Sigmoid colon (tissue), 7 donors: ENCODE results near the gene S100A5. TPM values are rescaled to one million over a fixed set of nuclear protein-coding genes. Genes with fewer than 3 reads are reported as not detected.

Experiments
- DNase-seq: peaks from one replicate; pipeline ENCODE4 v3.0.0-alpha.2; 2019
- H3K27ac ChIP-seq, 4 donors: fragments of 200-600 bp; sonication (generic); one replicate each; pipeline ENCODE4 v1.5.1; 2016 to 2019; ENCODE audit warnings: mild to moderate bottlenecking in 1 of 4
- H3K27me3 ChIP-seq, 3 donors: fragments of 200-600 bp; sonication (generic); one replicate each; pipeline ENCODE4 v1.5.1; 2019; ENCODE audit warnings: mild to moderate bottlenecking in 1 of 3
- H3K36me3 ChIP-seq, 4 donors: fragments of 200-600 bp; sonication (generic); one replicate each; pipeline ENCODE4 v1.5.1; 2016 to 2019
- H3K4me1 ChIP-seq, 4 donors: fragments of 200-600 bp; sonication (generic); one replicate each; pipeline ENCODE4 v1.5.1; 2017 to 2019
- H3K4me3 ChIP-seq, 4 donors: fragments of 200-600 bp; sonication (generic); one replicate each; pipeline ENCODE4 v1.5.1; 2017 to 2019; ENCODE audit warnings: mild to moderate bottlenecking in 2 of 4, moderate library complexity in 1 of 4
- H3K9me3 ChIP-seq, 4 donors: fragments of 200-600 bp in 3 of 4; sonication (generic) in 3 of 4; one replicate each; pipeline versions ENCODE4 v1.5.1 to v1.6.1; 2013 to 2019
- CTCF ChIP-seq, 4 experiments: fragments of 450-650 bp in 3 of 4; fragments of 200-600 bp in 1 of 4; IDR thresholded peaks; one replicate each; pipeline ENCODE4 v1.5.1; 2016 to 2019; ENCODE audit warnings: antibody characterized with exemption in 4 of 4, mild to moderate bottlenecking in 3 of 4, moderate library complexity in 2 of 4
- EP300 ChIP-seq, 4 donors: sonication (generic); formaldehyde crosslinking; IDR thresholded peaks; one replicate each; pipeline ENCODE4 v1.6.1; 2017; ENCODE audit warnings: antibody characterized with exemption in 4 of 4
- POLR2A ChIP-seq, 2 donors: fragments of 450-650 bp; IDR thresholded peaks; one replicate each; pipeline ENCODE4 v1.6.1; 2016; ENCODE audit warnings: antibody characterized with exemption in 2 of 2, mild to moderate bottlenecking in 2 of 2, moderate library complexity in 2 of 2
- POLR2AphosphoS5 ChIP-seq, 4 donors: sonication (generic); formaldehyde crosslinking; IDR thresholded peaks; one replicate each; pipeline ENCODE4 v1.6.1; 2017; ENCODE audit warnings: antibody characterized with exemption in 4 of 4
- WGBS, 2 donors: extraction: QIAGEN DNeasy Blood & Tissue Kit; methylation state at CpG; one replicate each; pipeline ENCODE4 v1.1.7; 2013; 5-methylcytosine and 5-hydroxymethylcytosine counted together
- intact Hi-C: fragments of 100-400 bp; cut with DNase I; formaldehyde crosslinking; loops from one replicate; pipeline ENCODE4 v1.15.1; 2023
- polyA plus RNA-seq, 3 donors: library from polyadenylated mRNA; stranded (reverse); fragments of 200-250 nt; gene quantifications; one replicate each; pipeline ENCODE4 v1.2.3, GENCODE V29; 2013
- total RNA-seq, 4 donors: library from RNA; depleted of rRNA; stranded (reverse); fragments of >200 nt; gene quantifications; one replicate each; pipeline ENCODE4 v1.1.0, GENCODE V29; 2016
- donor health status: healthy with polysubstance abuse.
- donor health status: Bipolar disorder and iron deficiency.
- donor health status: healthy.

The S100A5 gene
- total and polyA plus RNA-seq, 7 donors = not detected

- intact Hi-C loops = no loop called here
- Histone ChIP-seq H3K36me3 (no peaks in the 10 kb centered on the region), H3K4me3 (peak overlapping the region; percentile 84 to 92 (median 91)), H3K4me1 (peaks cover 0 to 44% (median 38%) of the 10 kb centered on the region in 4 donors), H3K27ac (peak overlapping the region; percentile 98 to 99 (median 99)), H3K27me3 (no peaks in the 10 kb centered on the region), H3K9me3 (no peaks in the 10 kb centered on the region)
- no peak for TF ChIP-seq EP300 (IDR thresholded peaks at IDR 0.05)
- TF ChIP-seq POLR2A (IDR thresholded peaks at IDR 0.05) = peak; percentile 79 to 89
- peak; percentile 92 to 98 (median 96) for TF ChIP-seq POLR2AphosphoS5 (IDR thresholded peaks at IDR 0.05)
- WGBS, 2 donors = 1% methylated on average over 38 of the region's 38 CpGs
- DNase-seq = peak; percentile 97
Observed at GRCh38 chr1:153536012-153536670, 4.6 kb downstream of the S100A5 start.

- TF ChIP-seq EP300 (IDR thresholded peaks at IDR 0.05) = no peak
- TF ChIP-seq POLR2AphosphoS5 (IDR thresholded peaks at IDR 0.05) = peak in 2 of 4 donors; percentile 39 to 68
- peak in 1 of 2 donors; percentile 17 for TF ChIP-seq POLR2A (IDR thresholded peaks at IDR 0.05)
- peak in 2 of 4 experiments; percentile 11 to 29 for TF ChIP-seq CTCF (IDR thresholded peaks at IDR 0.05)
- Histone ChIP-seq H3K4me3 (peak within 1 kb of the TSS; percentile 84 to 92 (median 91)), H3K27ac (peak within 1 kb of the TSS; percentile 98 to 99 (median 99)), H3K9me3 (no peaks in the 10 kb centered on the region), H3K27me3 (no peaks in the 10 kb centered on the region), H3K36me3 (no peaks in the 10 kb centered on the region), H3K4me1 (peaks cover 0 to 44% (median 38%) of the 10 kb centered on the region in 4 donors)
- peak; percentile 90 for DNase-seq
- WGBS, 2 donors = 3 to 11% methylated on average over 18 of the region's 18 CpGs
- intact Hi-C loops = no loop called here
Observed at GRCh38 chr1:153535242-153536011, 5.3 kb downstream of the S100A5 start, which contains the start of gene S100A6. S100A6 (minus strand) TSS chr1:153535991; CDS start chr1:153535339, 652 bp downstream.

GRCh38 chr1:153534925-153535241 is 5.9 kb downstream of the S100A5 start:
- intact Hi-C loops = loop anchor here (5.0 kb wide), 1 partner anchor 77 kb away; the partner anchor contains the start of gene S100A16
- Histone ChIP-seq H3K4me3 (peak overlapping the region; percentile 84 to 92 (median 91)), H3K27ac (peak overlapping the region; percentile 98 to 99 (median 99)), H3K27me3 (no peaks in the 10 kb centered on the region), H3K36me3 (no peaks in the 10 kb centered on the region), H3K4me1 (peaks cover 0 to 44% (median 38%) of the 10 kb centered on the region in 4 donors), H3K9me3 (no peaks in the 10 kb centered on the region)
- 56 to 88% methylated on average over 3 of the region's 3 CpGs for WGBS, 2 donors
- TF ChIP-seq CTCF (IDR thresholded peaks at IDR 0.05) = no peak
- no peak for TF ChIP-seq EP300 (IDR thresholded peaks at IDR 0.05)
- no peak for TF ChIP-seq POLR2A (IDR thresholded peaks at IDR 0.05)
- DNase-seq = no peak

- no peak for TF ChIP-seq CTCF (IDR thresholded peaks at IDR 0.05)
- no peak for TF ChIP-seq POLR2AphosphoS5 (IDR thresholded peaks at IDR 0.05)
- no peak for TF ChIP-seq EP300 (IDR thresholded peaks at IDR 0.05)
- no peak for TF ChIP-seq POLR2A (IDR thresholded peaks at IDR 0.05)
- no peaks in the 10 kb centered on the region for H3K9me3 ChIP-seq
- intact Hi-C loops = loop anchor here (5.0 kb wide), 1 partner anchor 78 kb away; the partner anchor contains the start of gene S100A16
- no peaks in the 10 kb centered on the region for H3K27me3 ChIP-seq
- 56 to 75% methylated on average over 7 of the region's 7 CpGs for WGBS, 2 donors
- peak; percentile 79 for DNase-seq
- peaks cover 0 to 44% (median 38%) of the 10 kb centered on the region in 4 donors for H3K4me1 ChIP-seq
- H3K4me3 ChIP-seq = peak overlapping the region; percentile 84 to 92 (median 91)
- H3K27ac ChIP-seq = peak overlapping the region; percentile 98 to 99 (median 99)
- H3K36me3 ChIP-seq = no peaks in the 10 kb centered on the region
Observed at GRCh38 chr1:153534226-153534924, 6.4 kb downstream of the S100A5 start.
